HepG2 (cell line): Measurements from ENCODE around the gene C9orf50. TPM values are rescaled to one million over a fixed set of nuclear protein-coding genes. Genes with fewer than 3 reads are reported as not detected.

Experiments used
- CHD2 ChIP-seq: IDR thresholded peaks from 2 replicates; pipeline ENCODE4 v1.6.1; 2011; ENCODE audit warnings: low read depth, low read length, improper control_type of control experiment
- GLMP ChIP-seq: sonication (generic); formaldehyde crosslinking; IDR thresholded peaks from 2 replicates; pipeline ENCODE4 v1.9.0; 2021; ENCODE audit warnings: missing genetic modification reagents, mild to moderate bottlenecking, borderline replicate concordance
- MEIS2 ChIP-seq: sonication (generic); formaldehyde crosslinking; IDR thresholded peaks from 2 replicates; pipeline ENCODE4 v1.9.0; 2021; ENCODE audit warnings: mild to moderate bottlenecking, missing genetic modification reagents
- MTA3 ChIP-seq: sonication (generic); formaldehyde crosslinking; IDR thresholded peaks from 2 replicates; pipeline ENCODE4 v1.4.0; 2020; ENCODE audit warnings: missing genetic modification reagents
- MYPOP ChIP-seq: sonication (generic); formaldehyde crosslinking; IDR thresholded peaks from 2 replicates; pipeline ENCODE4 v1.8.1; 2023; ENCODE audit warnings: mild to moderate bottlenecking, moderate library complexity, missing genetic modification reagents
- RFX3 ChIP-seq: IDR thresholded peaks from 2 replicates; pipeline ENCODE4 v1.6.1; 2016; ENCODE audit warnings: missing biosample characterization, missing genetic modification reagents
- RFXANK ChIP-seq: IDR thresholded peaks from 2 replicates; pipeline ENCODE4 v1.6.1; 2016
- RXRB ChIP-seq: IDR thresholded peaks from 2 replicates; pipeline ENCODE4 v1.6.1; 2016; ENCODE audit warnings: borderline replicate concordance, missing genetic modification reagents, missing compliant biosample characterization
- ZFP1 ChIP-seq: IDR thresholded peaks from 2 replicates; pipeline ENCODE4 v1.6.1; 2016
- ZNF143 ChIP-seq: sonication (generic); formaldehyde crosslinking; IDR thresholded peaks from 2 replicates; pipeline ENCODE4 v1.4.0; 2020; ENCODE audit warnings: missing genetic modification reagents
- ZNF34 ChIP-seq: sonication (generic); formaldehyde crosslinking; IDR thresholded peaks from 2 replicates; pipeline ENCODE4 v1.4.0; 2020; ENCODE audit warnings: mild to moderate bottlenecking, missing genetic modification reagents, borderline replicate concordance
- ZNF350 ChIP-seq: sonication (generic); formaldehyde crosslinking; IDR thresholded peaks from 2 replicates; pipeline ENCODE4 v1.4.0; 2020; ENCODE audit warnings: mild to moderate bottlenecking, low read depth, missing genetic modification reagents, borderline replicate concordance
- ZNF431 ChIP-seq: sonication (generic); formaldehyde crosslinking; IDR thresholded peaks from 2 replicates; pipeline ENCODE4 v1.9.0; 2022; ENCODE audit warnings: missing genetic modification reagents, low read depth, mild to moderate bottlenecking, borderline replicate concordance
- ZNF556 ChIP-seq: sonication (generic); formaldehyde crosslinking; IDR thresholded peaks from 2 replicates; pipeline ENCODE4 v1.4.0; 2020; ENCODE audit warnings: mild to moderate bottlenecking, missing genetic modification reagents, borderline replicate concordance
- ZNF687 ChIP-seq: sonication (generic); formaldehyde crosslinking; IDR thresholded peaks from 2 replicates; pipeline ENCODE4 v1.5.1; 2020; ENCODE audit warnings: mild to moderate bottlenecking, missing genetic modification reagents, moderate library complexity
- ZNF7 ChIP-seq: IDR thresholded peaks from 2 replicates; pipeline ENCODE4 v1.6.1; 2016; ENCODE audit warnings: missing biosample characterization, missing genetic modification reagents
- ZSCAN12 ChIP-seq: sonication (generic); formaldehyde crosslinking; IDR thresholded peaks from 2 replicates; pipeline ENCODE4 v1.9.0; 2021; ENCODE audit warnings: mild to moderate bottlenecking, missing genetic modification reagents
- ZSCAN9 ChIP-seq: IDR thresholded peaks from 2 replicates; pipeline ENCODE4 v1.6.1; 2016; ENCODE audit warnings: borderline replicate concordance
- polyA plus RNA-seq, 8 experiments: library from polyadenylated mRNA; depleted of rRNA in 3 of 8; stranded (reverse) in 7 of 8; unstranded in 1 of 8; fragments of >200 nt; fragmentation: Illumina TruSeq in 4 of 8; extraction: Trizol in 4 of 8; gene quantifications; 2 replicates each; pipeline versions ENCODE4 v1.2.1 to v1.2.3, GENCODE V29; 2011 to 2016; ENCODE audit warnings: low read depth in 4 of 8, missing spikeins in 1 of 8, mixed read lengths in 1 of 8; ENCODE audit not compliant: insufficient read depth in 1 of 8
- total RNA-seq, 5 experiments: library from RNA; depleted of rRNA; stranded (reverse); fragments of >200 nt; fragmentation: Illumina TruSeq; extraction: Trizol; gene quantifications; 2 replicates each; pipeline ENCODE4 v1.2.3, GENCODE V29; 2016; ENCODE audit warnings: low read depth in 1 of 5
- TF ChIP-seq, protein P1 (sequence below): sonication (generic); formaldehyde crosslinking; IDR thresholded peaks from 2 replicates; pipeline ENCODE4 v1.4.0; 2020; ENCODE audit warnings: low read depth, mild to moderate bottlenecking, missing genetic modification reagents
- TF ChIP-seq, protein P2 (sequence below): IDR thresholded peaks from 2 replicates; pipeline ENCODE4 v1.6.1; 2016; ENCODE audit warnings: low read depth

The C9orf50 gene
- total and polyA plus RNA-seq, 2 of the 13 experiments (the other 11 are each of a cell fraction or from before 2014, with no cell fraction given): not detected

GRCh38 chr9:129641750-129642585 is 21.1 kb upstream of the C9orf50 start, which contains the start of gene ASB6 (continued):
- TF ChIP-seq, protein P1, sequence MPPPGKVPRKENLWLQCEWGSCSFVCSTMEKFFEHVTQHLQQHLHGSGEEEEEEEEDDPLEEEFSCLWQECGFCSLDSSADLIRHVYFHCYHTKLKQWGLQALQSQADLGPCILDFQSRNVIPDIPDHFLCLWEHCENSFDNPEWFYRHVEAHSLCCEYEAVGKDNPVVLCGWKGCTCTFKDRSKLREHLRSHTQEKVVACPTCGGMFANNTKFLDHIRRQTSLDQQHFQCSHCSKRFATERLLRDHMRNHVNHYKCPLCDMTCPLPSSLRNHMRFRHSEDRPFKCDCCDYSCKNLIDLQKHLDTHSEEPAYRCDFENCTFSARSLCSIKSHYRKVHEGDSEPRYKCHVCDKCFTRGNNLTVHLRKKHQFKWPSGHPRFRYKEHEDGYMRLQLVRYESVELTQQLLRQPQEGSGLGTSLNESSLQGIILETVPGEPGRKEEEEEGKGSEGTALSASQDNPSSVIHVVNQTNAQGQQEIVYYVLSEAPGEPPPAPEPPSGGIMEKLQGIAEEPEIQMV: peak; percentile 99
- TF ChIP-seq MEIS2 (peak; percentile 72; the same call in 1 of the 2 replicates), ZNF7 (CRISPR knock-in tag) (no peak), ZNF431 (CRISPR knock-in tag) (peak; percentile 82; the same call in 1 of the 2 replicates), ZFP1 (CRISPR knock-in tag) (no peak), ZNF34 (peak; percentile 90; the same call in 1 of the 2 replicates), CHD2 (no peak), RXRB (CRISPR knock-in tag) (peak; percentile 77; the same call in 1 of the 2 replicates), MYPOP (CRISPR knock-in tag) (no peak; the same call in 1 of the 2 replicates), ZSCAN12 (CRISPR knock-in tag) (0 out of 2 replicates have a peak, but pooled peaks have one; percentile 50), ZNF143 (CRISPR knock-in tag) (peak; percentile 63; the same call in 1 of the 2 replicates), ZNF556 (CRISPR knock-in tag) (peak; percentile 97; the same call in 1 of the 2 replicates), ZNF350 (peak; percentile 61; the same call in 1 of the 2 replicates), ZNF687 (CRISPR knock-in tag) (peak; percentile 91), RFX3 (CRISPR knock-in tag) (no peak), GLMP (CRISPR knock-in tag) (no peak), MTA3 (CRISPR knock-in tag) (no peak), ZSCAN9 (CRISPR knock-in tag) (0 out of 2 replicates have a peak, but pooled peaks have one; percentile 48), RFXANK (CRISPR knock-in tag) (no peak)
- TF ChIP-seq, protein P2, sequence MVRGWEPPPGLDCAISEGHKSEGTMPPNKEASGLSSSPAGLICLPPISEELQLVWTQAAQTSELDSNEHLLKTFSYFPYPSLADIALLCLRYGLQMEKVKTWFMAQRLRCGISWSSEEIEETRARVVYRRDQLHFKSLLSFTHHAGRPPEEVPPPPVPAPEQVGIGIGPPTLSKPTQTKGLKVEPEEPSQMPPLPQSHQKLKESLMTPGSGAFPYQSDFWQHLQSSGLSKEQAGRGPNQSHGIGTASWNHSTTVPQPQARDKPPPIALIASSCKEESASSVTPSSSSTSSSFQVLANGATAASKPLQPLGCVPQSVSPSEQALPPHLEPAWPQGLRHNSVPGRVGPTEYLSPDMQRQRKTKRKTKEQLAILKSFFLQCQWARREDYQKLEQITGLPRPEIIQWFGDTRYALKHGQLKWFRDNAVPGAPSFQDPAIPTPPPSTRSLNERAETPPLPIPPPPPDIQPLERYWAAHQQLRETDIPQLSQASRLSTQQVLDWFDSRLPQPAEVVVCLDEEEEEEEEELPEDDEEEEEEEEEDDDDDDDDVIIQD (CRISPR knock-in tag): peak; percentile 79
